HT1080 (cell line): ENCODE measurements around the gene FXYD4. TPM values are rescaled to one million over a fixed set of nuclear protein-coding genes. Genes with fewer than 3 reads are reported as not detected.
"Not testable (repeated sequence)": the region's sequence is repeated elsewhere in the genome, so short reads cannot be mapped to it uniquely, and the experiment has no call there.

Source experiments
- DNase-seq: peaks from one replicate; pipeline ENCODE4 v3.0.0-alpha.2; 2015; ENCODE audit warnings: low read depth
- small RNA-seq: library from RNA; depleted of rRNA; stranded (forward); fragments of <200 nt; gene quantifications from one replicate; pipeline ENCODE3, GENCODE V24; 2014
- total RNA-seq: library from RNA; depleted of rRNA; stranded (reverse); fragments of >200 nt; shearing (Covaris generic); gene quantifications from 2 replicates; pipeline ENCODE4 v1.2.3, GENCODE V29; 2014; rRNA removed

Gene FXYD4
- total RNA-seq, 1 experiment from 2014 or later, result not detected

- peak; percentile 44 for DNase-seq
These were observed 46.7 kb downstream of the FXYD4 start for GRCh38 chr10:43417950-43418768.

- no peak for DNase-seq
These were observed 48.5 kb downstream of the FXYD4 start for GRCh38 chr10:43419997-43420368.

GRCh38 chr10:43420369-43421200 is 49.1 kb downstream of the FXYD4 start:
- DNase-seq, result peak; percentile 55

- no peak for DNase-seq
These were observed 49.7 kb downstream of the FXYD4 start for GRCh38 chr10:43421201-43421507.

GRCh38 chr10:43421519-43421918 is 50.1 kb downstream of the FXYD4 start:
- DNase-seq, result no peak

GRCh38 chr10:43421944-43422343 is 50.5 kb downstream of the FXYD4 start:
- DNase-seq, result not testable (repeated sequence)

GRCh38 chr10:43424416-43424815 is 53.0 kb downstream of the FXYD4 start:
- DNase-seq, result no peak

Small RNA genes within 50 kb of the gene (small RNA-seq; reads per million reads assigned to genes)
- gene RNU6ATAC11P (not detected), gene SNORD3J (0.57 reads per million, percentile 58 among the genes with 10 or more reads in this experiment)

Other genes with a start within 250 kb of the FXYD4 start
- gene CSGALNACT2, start 233.2 kb upstream of the FXYD4 start, total RNA-seq, result 2.0 and 3.0 TPM in 2 replicates
- not detected in 2 replicates for gene RASGEF1A, start 104.6 kb upstream of the FXYD4 start, total RNA-seq
- gene HNRNPF, start 37.5 kb downstream of the FXYD4 start, total RNA-seq, result 325 and 365 TPM in 2 replicates
- gene ZNF487, start 65.5 kb downstream of the FXYD4 start, total RNA-seq, result 1.0 and 1.4 TPM in 2 replicates
- gene ZNF239, start 203.0 kb downstream of the FXYD4 start, total RNA-seq, result 4.4 and 5.0 TPM in 2 replicates
- gene ZNF485, start 234.8 kb downstream of the FXYD4 start, total RNA-seq, result 7.1 and 8.8 TPM in 2 replicates